HFFc6 (cell line): Measurements from ENCODE around the gene NSUN4. TPM values are rescaled to one million over a fixed set of nuclear protein-coding genes. Genes with fewer than 3 reads are reported as not detected.
A peak's percentile ranks its signal among the peaks of the same experiment; 100 is the strongest.
"Not testable (repeated sequence)": the region's sequence is repeated elsewhere in the genome, so short reads cannot be mapped to it uniquely, and the experiment has no call there.

Source experiments
- DNase-seq: peaks from one replicate; pipeline ENCODE4 v3.0.0-alpha.2; 2018
- H3K27ac Mint-ChIP-seq: 2 replicates; pipeline ENCODE4 v1.8.0; 2020; ENCODE audit warnings: mild to moderate bottlenecking, mixed read lengths
- H3K27me3 Mint-ChIP-seq: 2 replicates; pipeline ENCODE4 v1.8.0; 2021; ENCODE audit warnings: mild to moderate bottlenecking, moderate library complexity, mixed read lengths; ENCODE audit not compliant: insufficient read depth
- H3K36me3 Mint-ChIP-seq: 2 replicates; pipeline ENCODE4 v1.8.0; 2021; ENCODE audit warnings: low read depth, mixed read lengths
- H3K4me1 Mint-ChIP-seq: 2 replicates; pipeline ENCODE4 v1.8.0; 2020; ENCODE audit warnings: low read depth, mixed read lengths
- H3K4me3 Mint-ChIP-seq: 2 replicates; pipeline ENCODE4 v1.8.0; 2020; ENCODE audit warnings: mild to moderate bottlenecking, moderate library complexity, mixed read lengths
- H3K9me3 Mint-ChIP-seq: 2 replicates; pipeline ENCODE4 v1.8.0; 2020; ENCODE audit warnings: mild to moderate bottlenecking, mixed read lengths
- total RNA-seq, 6 experiments: library from RNA; stranded (reverse); fragmentation: NEBNext Ultra II Directional; extraction: Animal tissue kit (Norgen Biotek cat#: 25700); gene quantifications; 2 replicates in 1 of 6; 3 replicates in 5 of 6; pipeline ENCODE4 v1.2.3, GENCODE V29; 2021
- TF ChIP-seq, protein P1 (sequence below): fragments of 200-600 bp; sonication (generic); IDR thresholded peaks from 2 replicates; pipeline ENCODE4 v1.5.0; 2021; ENCODE audit warnings: antibody characterized with exemption, mild to moderate bottlenecking

The NSUN4 gene
- total RNA-seq, 6 experiments from 2014 or later: 14.8 to 17.2 (median 16.7) TPM

DNA sequence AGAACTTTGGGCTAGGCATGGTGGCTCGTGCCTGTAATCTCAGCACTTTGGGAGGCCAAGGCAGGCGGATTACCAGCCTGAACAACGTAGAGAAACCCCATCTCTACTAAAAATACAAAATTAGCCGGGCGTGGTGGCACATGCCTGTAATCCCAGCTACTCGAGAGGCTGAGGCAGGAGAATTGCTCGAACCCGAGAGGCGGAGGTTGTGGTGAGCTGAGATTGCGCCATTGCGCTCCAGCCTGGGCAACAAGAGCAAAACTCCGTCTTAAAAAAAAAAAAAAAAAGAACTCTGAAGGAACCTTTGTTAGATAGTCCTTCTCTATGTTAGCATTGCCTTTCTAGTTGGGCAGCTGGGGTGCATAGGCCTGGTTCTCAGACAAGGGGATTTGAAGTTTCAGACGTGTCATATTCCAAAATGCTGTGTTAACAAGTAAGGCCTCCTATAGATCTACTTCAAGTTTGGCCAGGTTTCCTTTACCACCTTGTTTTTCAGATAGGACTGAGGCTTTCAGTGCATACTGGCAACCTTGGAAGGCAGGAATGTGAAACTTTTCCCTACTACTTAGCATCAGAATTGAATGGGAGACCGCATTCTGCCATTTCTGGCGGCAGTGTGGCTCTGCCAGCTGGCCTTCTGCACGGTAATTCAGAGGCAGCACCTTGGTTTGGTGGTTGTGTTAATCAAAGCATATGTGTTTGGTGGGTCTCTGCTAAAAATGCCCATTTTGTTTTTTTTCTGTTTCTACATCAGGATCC lies 31.0 kb upstream of the NSUN4 start:
- TF ChIP-seq, protein P1, sequence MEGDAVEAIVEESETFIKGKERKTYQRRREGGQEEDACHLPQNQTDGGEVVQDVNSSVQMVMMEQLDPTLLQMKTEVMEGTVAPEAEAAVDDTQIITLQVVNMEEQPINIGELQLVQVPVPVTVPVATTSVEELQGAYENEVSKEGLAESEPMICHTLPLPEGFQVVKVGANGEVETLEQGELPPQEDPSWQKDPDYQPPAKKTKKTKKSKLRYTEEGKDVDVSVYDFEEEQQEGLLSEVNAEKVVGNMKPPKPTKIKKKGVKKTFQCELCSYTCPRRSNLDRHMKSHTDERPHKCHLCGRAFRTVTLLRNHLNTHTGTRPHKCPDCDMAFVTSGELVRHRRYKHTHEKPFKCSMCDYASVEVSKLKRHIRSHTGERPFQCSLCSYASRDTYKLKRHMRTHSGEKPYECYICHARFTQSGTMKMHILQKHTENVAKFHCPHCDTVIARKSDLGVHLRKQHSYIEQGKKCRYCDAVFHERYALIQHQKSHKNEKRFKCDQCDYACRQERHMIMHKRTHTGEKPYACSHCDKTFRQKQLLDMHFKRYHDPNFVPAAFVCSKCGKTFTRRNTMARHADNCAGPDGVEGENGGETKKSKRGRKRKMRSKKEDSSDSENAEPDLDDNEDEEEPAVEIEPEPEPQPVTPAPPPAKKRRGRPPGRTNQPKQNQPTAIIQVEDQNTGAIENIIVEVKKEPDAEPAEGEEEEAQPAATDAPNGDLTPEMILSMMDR: no peak
- Mint-ChIP-seq H3K4me1 (peaks cover 20% of the 10 kb centered on the region), H3K27ac (no peak overlapping the region), H3K36me3 (peaks cover 27% of the 10 kb centered on the region), H3K4me3 (no peak overlapping the region), H3K9me3 (no peaks in the 10 kb centered on the region), H3K27me3 (no peaks in the 10 kb centered on the region; the same call in 1 of the 2 replicates)
- DNase-seq: no peak

DNA sequence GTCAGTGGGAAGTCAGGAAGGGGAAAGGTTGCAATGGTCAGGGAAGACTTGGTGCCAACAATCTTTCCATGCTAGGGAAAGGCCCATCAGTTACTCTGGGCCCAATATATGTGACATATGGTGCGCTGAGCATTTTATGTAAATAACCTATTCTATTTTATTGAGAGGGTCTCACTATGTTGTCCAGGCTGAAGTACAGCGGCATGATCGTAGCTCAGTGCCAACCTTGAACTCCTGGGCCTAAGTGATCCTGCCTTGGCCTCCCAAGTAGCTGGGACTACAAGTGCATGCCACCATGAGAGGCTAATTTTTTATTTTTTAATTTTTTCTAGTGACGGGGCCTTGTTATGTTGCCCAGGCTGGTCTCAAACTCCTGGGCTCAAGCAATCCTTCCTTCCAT lies 30.3 kb upstream of the NSUN4 start:
- TF ChIP-seq, protein P1: no peak
- Mint-ChIP-seq H3K36me3 (peaks cover 31% of the 10 kb centered on the region), H3K4me3 (no peak overlapping the region), H3K4me1 (peaks cover 25% of the 10 kb centered on the region), H3K9me3 (no peaks in the 10 kb centered on the region), H3K27ac (no peak overlapping the region), H3K27me3 (no peaks in the 10 kb centered on the region; the same call in 1 of the 2 replicates)
- DNase-seq: no peak

DNA sequence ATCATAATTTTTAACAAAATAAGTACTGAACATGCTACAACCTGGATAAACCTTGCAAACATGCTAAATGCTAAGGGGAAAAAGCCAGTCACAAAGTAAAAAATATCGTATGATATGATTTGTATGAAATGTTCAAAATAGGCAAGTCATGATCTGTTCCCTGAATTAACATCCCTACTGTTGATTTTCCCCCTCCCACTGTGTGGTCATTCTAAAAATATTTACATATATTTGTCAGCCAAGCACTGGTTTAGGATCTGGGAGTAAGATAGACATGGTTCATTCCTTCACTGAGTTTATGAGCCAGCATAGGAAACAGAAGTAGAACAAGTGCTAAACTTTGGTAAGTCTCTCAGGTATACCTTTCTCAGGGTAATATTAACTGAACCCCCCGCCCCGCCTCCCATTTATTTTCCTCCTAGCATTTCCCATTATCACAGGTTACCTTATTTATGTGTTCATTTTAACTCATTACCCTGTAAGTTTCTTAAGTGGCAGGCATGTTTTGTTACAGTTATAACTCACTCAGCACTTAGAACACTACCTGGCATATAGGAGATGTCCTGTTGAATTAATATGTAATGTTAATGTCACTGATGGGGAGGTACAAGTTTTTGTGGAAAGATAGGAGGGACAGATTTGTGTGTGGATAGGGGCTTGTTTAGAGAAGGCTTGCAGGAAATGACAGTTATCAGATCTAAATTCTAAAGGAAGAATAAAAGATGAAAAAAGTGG lies 24.8 kb upstream of the NSUN4 start:
- H3K27ac Mint-ChIP-seq: peak overlapping the region; percentile 20; the same call in 1 of the 2 replicates

DNA sequence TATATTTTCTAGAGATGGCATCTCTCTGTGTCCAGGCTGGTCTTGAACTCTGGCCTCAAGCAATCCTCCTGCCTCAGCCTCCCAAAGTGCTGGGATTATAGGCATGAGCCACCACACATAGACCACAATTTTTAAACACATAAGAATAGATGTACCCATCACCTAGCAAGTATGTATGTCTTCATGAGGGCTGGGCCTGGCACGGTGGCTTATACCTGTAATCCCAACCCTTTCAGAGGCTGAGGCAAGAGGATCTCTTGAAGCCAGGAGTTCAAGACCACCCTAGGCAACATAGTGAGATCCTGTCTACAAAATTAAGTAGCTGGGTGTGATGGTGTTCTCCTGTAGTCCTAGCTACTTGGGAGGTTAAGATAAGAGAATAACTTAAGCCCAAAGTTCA lies 23.3 kb upstream of the NSUN4 start:
- Mint-ChIP-seq H3K4me3 (no peak overlapping the region), H3K27ac (no peak overlapping the region), H3K36me3 (peaks cover 14% of the 10 kb centered on the region; the same call in 1 of the 2 replicates), H3K9me3 (no peaks in the 10 kb centered on the region), H3K4me1 (peaks cover 16% of the 10 kb centered on the region), H3K27me3 (no peaks in the 10 kb centered on the region)
- DNase-seq: no peak
- TF ChIP-seq, protein P1: no peak

More for the DNA sequence above, 24.8 kb upstream of the NSUN4 start:
- peak; percentile 47 for DNase-seq
- H3K27me3 Mint-ChIP-seq: no peaks in the 10 kb centered on the region; the same call in 1 of the 2 replicates
- peaks cover 14% of the 10 kb centered on the region; the same call in 1 of the 2 replicates for H3K36me3 Mint-ChIP-seq
- H3K9me3 Mint-ChIP-seq: no peaks in the 10 kb centered on the region
- TF ChIP-seq, protein P1: no peak
- no peak overlapping the region for H3K4me3 Mint-ChIP-seq
- H3K4me1 Mint-ChIP-seq: peaks cover 16% of the 10 kb centered on the region

DNA sequence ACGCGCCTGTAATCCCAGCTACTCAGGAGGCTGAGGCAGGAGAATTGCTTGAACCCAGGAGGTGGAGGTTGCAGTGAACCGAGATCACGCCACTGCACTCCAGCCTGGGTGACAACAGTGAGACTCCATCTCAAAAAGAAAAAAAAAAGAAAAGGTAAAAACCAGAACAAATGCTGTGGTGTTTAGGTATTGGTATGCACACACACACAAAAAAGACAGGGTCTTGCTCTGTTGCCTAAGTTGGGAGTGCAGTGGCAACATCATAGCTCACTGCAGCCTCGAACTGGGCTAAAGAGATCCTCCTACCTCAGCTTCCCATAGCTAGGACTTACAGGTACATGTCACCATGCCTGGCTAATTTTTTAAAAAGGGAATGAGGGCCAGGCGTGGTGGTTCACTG lies 21.3 kb upstream of the NSUN4 start:
- H3K9me3 Mint-ChIP-seq, H3K27ac Mint-ChIP-seq, DNase-seq, H3K36me3 Mint-ChIP-seq, H3K27me3 Mint-ChIP-seq, H3K4me3 Mint-ChIP-seq: not testable (repeated sequence)
- H3K4me1 Mint-ChIP-seq: peaks cover 16% of the 10 kb centered on the region

DNA sequence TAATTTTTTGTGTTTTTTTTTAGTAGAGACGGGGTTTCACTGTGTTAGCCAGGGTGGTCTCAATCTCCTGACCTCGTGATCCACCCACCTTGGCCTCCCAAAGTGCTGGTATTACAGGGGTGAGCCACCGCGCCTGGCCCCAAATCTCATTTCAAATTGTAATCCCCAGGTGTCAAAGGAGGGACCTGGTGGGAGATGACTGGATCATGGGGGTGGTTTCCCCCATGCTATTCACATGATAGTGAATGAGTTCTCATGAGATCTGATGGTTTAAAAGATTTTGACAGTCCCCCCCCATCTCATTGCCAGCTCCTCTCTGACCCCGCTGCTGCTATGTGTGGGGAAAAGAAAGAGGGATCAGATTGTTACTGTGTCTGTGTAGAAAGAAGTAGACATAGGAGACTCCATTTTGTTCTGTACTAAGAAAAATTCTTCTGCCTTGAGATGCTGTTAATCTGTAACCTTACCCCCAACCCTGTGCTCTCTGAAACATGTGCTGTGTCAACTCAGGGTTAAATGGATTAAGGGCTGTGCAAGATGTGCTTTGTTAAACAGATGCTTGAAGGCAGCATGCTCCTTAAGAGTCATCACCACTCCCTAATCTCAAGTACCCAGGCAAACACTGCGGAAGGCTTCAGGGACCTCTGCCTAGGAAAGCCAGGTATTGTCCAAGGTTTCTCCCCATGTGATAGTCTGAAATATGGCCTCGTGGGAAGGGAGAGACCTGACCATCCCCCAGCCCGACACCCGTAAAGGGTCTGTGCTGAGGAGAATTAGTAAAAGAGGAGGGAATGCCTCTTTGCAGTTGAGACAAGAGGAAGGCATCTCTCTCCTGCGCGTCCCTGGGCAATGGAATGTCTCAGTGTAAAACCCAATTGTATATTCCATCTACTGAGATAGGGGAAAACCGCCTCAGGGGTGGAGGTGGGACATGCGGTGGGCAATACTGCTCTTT lies 20.4 kb upstream of the NSUN4 start:
- not testable (repeated sequence) for H3K27ac Mint-ChIP-seq, H3K9me3 Mint-ChIP-seq

DNA sequence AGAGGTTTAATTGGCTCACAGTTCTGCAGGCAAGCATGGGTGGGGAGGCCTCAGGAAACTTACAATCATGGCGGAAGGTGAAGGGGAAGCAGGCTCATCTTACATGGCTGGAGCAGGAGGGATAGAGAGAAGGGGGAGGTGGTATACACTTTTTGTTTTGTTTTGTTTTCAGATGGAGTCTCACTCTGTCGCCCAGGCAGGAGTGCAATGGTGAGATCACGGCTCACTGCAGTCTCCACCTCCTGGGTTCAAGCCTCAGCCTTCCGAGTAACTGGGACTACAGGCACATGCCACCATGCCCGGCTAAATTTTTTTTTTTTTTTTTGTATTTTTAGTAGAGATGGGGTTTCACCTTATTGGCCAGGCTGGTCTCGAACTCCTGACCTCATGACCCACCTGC lies 18.4 kb upstream of the NSUN4 start:
- not testable (repeated sequence) for H3K4me3 Mint-ChIP-seq, H3K27ac Mint-ChIP-seq, H3K27me3 Mint-ChIP-seq, H3K9me3 Mint-ChIP-seq, H3K4me1 Mint-ChIP-seq, DNase-seq, H3K36me3 Mint-ChIP-seq

More for the DNA sequence above, 20.4 kb upstream of the NSUN4 start:
- H3K36me3 Mint-ChIP-seq, H3K4me3 Mint-ChIP-seq, H3K4me1 Mint-ChIP-seq, DNase-seq, H3K27me3 Mint-ChIP-seq: not testable (repeated sequence)

DNA sequence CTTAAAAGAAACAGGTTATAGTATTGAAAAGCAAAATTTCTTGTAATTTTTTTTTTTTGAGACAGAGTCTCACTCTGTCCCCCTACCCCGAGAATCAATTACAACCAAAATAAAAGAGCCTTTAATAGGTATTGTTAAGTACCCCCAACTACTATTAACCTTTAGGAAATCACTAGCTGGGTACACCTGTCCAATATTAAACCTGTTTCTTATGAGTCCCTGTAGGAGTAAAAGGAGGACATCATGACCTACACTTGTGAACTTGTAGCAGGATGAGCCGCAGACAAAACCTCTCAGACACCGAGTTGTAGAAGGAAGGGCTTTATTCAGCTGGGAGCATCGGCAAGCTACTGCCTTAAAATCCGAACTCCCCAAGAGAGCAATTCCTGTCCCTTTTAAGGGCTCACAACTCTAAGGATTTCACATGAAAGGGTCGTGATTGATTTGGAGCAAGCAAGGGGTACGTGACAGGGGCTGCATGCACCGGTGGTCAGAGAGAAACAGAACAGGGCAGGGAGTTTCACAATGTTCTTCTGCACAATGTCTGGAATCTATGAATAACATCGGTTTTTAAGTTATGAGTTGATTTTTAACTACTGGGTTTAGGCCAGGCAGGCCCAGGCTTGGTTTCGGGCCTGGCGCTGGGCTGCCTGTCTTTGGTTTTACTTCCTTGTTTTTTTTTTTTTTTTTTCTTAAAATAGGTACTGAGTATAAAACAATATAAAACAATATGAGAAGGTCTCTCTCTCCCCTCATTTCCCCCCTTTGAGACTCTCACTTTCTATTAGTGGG lies 15.1 kb upstream of the NSUN4 start:
- H3K27ac Mint-ChIP-seq, H3K36me3 Mint-ChIP-seq, H3K4me1 Mint-ChIP-seq, DNase-seq, H3K9me3 Mint-ChIP-seq, H3K27me3 Mint-ChIP-seq, H3K4me3 Mint-ChIP-seq: not testable (repeated sequence)
